ENCODE data around the gene IDI2.

Gene IDI2

DNA sequence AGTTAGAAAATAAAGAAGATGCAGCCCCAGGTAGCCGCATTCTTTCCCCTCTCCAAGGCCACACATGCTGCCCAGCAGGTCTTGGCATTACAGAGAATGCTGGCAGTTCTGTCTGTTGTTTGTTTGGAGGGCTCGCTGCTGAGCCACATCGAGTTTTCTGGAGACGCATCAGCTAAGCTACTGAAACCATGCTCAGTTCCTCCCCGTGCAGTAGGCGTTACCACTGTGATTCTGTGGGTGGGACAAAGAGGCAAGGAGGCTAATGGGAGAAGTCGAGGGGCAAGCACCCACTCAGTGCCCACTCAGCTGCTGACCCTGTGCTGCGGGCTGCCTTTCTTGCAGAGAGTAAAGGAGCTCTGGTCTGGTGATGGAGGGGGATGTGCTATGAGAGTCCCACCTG, 52.9 kb downstream of the IDI2 start:
- DNase-seq (ENCODE audit: extremely low read depth, low read depth): no peak
- TF ChIP-seq CTCF (IDR thresholded peaks at IDR 0.05; ENCODE audit: low read depth, low read length): no peak

- DNase-seq (ENCODE audit: extremely low read depth, low read depth): no peak
- no peak for TF ChIP-seq CTCF (IDR thresholded peaks at IDR 0.05; ENCODE audit: low read depth, low read length)
Measured at GRCh38 chr10:971613-972012, 54.0 kb downstream of the IDI2 start.

DNA sequence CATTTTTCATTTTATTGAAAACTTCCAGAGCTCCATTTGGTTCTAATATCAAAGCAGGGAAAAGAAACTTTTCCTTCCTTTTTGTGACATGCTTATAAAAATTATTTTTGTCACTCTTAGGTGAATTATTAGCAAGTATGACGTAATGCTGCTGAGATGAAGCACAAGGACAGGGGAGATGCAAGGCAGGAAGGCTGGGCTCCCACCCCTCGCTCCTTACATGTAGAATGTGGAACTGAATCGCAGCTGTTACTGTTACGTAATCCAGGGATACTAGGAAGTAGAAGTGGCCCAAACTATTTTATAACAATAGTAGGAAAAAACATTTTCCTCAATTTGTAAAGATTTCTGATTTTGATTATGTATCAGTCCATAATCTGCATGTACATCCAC, 54.5 kb downstream of the IDI2 start:
- DNase-seq (ENCODE audit: extremely low read depth, low read depth): no peak
- TF ChIP-seq CTCF (IDR thresholded peaks at IDR 0.05; ENCODE audit: low read depth, low read length): no peak

GRCh38 chr10:970311-971149, 55.1 kb downstream of the IDI2 start:
- no peak for DNase-seq (ENCODE audit: extremely low read depth, low read depth)
- no peak for TF ChIP-seq CTCF (IDR thresholded peaks at IDR 0.05; ENCODE audit: low read depth, low read length)

DNA sequence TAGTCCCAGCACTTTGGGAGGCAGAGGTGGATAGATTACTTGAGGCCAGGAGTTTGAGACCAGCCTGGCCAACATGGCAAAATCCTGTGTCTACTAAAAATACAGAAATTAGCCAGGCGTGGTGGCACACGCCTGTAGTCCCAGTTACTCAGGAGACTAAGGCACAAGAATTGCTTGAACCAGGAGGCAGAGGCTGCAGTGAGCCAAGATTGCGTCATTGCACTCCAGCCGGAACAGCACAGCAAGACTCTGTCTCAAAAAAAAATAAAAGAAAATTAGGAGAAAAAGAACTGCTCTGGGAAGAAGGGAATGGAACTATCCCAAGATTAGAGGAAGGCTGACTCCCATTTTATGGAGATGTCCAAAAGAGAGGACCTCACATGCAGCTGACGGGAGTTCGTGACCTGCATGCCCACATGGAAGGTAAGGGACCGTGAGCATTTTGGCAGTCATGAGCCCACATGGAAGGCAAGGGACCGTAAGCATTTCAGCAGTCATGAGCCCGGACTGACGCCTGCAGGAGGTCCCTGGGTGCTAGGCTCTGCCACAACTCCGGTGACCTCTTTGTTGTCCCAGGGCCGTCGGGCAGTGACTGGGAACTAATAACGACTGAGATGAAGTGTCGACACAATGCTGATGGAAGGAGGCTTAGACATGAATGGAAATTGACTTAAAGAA, 56.0 kb downstream of the IDI2 start:
- DNase-seq (ENCODE audit: extremely low read depth, low read depth): no peak
- no peak for TF ChIP-seq CTCF (IDR thresholded peaks at IDR 0.05; ENCODE audit: low read depth, low read length)

Data from AG09319 (cell line).